HepG2 (cell line): ENCODE data around the gene FTCD. TPM values are rescaled to one million over a fixed set of nuclear protein-coding genes. Genes with fewer than 3 reads are reported as not detected.

Source experiments
- ATAC-seq: fragments of 200-7000 bp; cut with Tn5 transposase; 3 replicates; pipeline ENCODE4 v1.9.1; 2020; ENCODE audit warnings: mild to moderate bottlenecking, moderate library complexity
- BruUV-seq: library from RNA; stranded (reverse); fragments of 400-500 nt; replicated peaks from 2 replicates; lab custom pipeline; 2021; lab: Mats Ljungman, UMichigan
- CTCF ChIA-PET: fragments of 300-600 bp; formaldehyde crosslinking; extraction: SDS; loops from one replicate; lab custom pipeline; 2021; ENCODE audit warnings: low total read pairs, inconsistent platforms, low intra/inter-chr PET ratio; lab: Yijun Ruan, JAX
- POLR2A ChIA-PET: fragments of 350-600 bp; sonication (Branson Sonifier 250); formaldehyde crosslinking; loops from one replicate; lab custom pipeline; 2020; ENCODE audit warnings: antibody characterized with exemption, inconsistent platforms; lab: Yijun Ruan, JAX
- DNase-seq: peaks from one replicate; pipeline ENCODE4 v3.0.0-alpha.2; 2015; ENCODE audit warnings: low spot score
- FAIRE-seq: peaks from 3 replicates; lab custom pipeline; 2011; peaks lifted over from hg19 to GRCh38; lab: Jason Lieb, UNC
- H2AFZ ChIP-seq: one replicate; pipeline ENCODE4 v1.6.1; 2011; ENCODE audit warnings: low read length, inconsistent platforms
- H3K27ac ChIP-seq: fragments of 300-600 bp; 3 replicates; pipeline ENCODE4 v1.8.0; 2011; ENCODE audit warnings: mixed run types, mild to moderate bottlenecking, mixed read lengths, low read length, inconsistent platforms; ENCODE audit not compliant: insufficient read depth; ENCODE audit errors: extremely low read length
- H3K27me3 ChIP-seq, 2 experiments: fragments of 200-600 bp in 1 of 2; 2 replicates in 1 of 2; 3 replicates in 1 of 2; pipeline versions ENCODE4 v1.6.0 to v1.8.0; 2011; ENCODE audit warnings: low read length in 2 of 2, mild to moderate bottlenecking in 2 of 2, moderate library complexity in 2 of 2, inconsistent platforms in 1 of 2; ENCODE audit not compliant: insufficient read depth in 2 of 2, control insufficient read depth in 1 of 2
- H3K36me3 ChIP-seq, 2 experiments: fragments of 200-600 bp in 1 of 2; replicated peaks in 1 of 2; 2 replicates in 1 of 2; 3 replicates in 1 of 2; pipeline versions ENCODE4 v1.5.1 to v1.8.0; 2011; ENCODE audit warnings: low read length in 2 of 2, inconsistent platforms in 1 of 2; ENCODE audit not compliant: insufficient read depth in 2 of 2, control insufficient read depth in 1 of 2
- H3K4me1 ChIP-seq: 2 replicates; pipeline ENCODE4 v1.5.1; 2012; ENCODE audit warnings: low read length, inconsistent platforms; ENCODE audit not compliant: insufficient read depth
- H3K4me2 ChIP-seq: 2 replicates; pipeline ENCODE4 v1.6.0; 2011; ENCODE audit warnings: low read depth, low read length, inconsistent platforms
- H3K4me3 ChIP-seq, 3 experiments: fragments of 200-600 bp in 1 of 3; sonication (generic), shearing (Covaris generic) in 1 of 3; replicated peaks in 1 of 3; 2 replicates each; pipeline ENCODE4 v1.5.1; 2011 to 2016; ENCODE audit warnings: low read length in 3 of 3, inconsistent platforms in 2 of 3, low read depth in 2 of 3, mild to moderate bottlenecking in 2 of 3, control low read depth in 1 of 3, mixed read lengths in 1 of 3; ENCODE audit not compliant: insufficient read depth in 1 of 3
- H3K79me2 ChIP-seq: one replicate; pipeline ENCODE4 v1.6.1; 2011; ENCODE audit warnings: low read length, inconsistent platforms; ENCODE audit not compliant: insufficient read depth
- H3K9ac ChIP-seq: 2 replicates; pipeline ENCODE4 v1.6.0; 2011; ENCODE audit warnings: mild to moderate bottlenecking, low read depth, low read length, inconsistent platforms; ENCODE audit not compliant: insufficient read depth
- H3K9me3 ChIP-seq: 2 replicates; pipeline ENCODE4 v1.5.1; 2012; ENCODE audit warnings: mild to moderate bottlenecking, low read length
- H4K20me1 ChIP-seq: 2 replicates; pipeline ENCODE4 v1.6.0; 2011; ENCODE audit warnings: inconsistent platforms, mild to moderate bottlenecking, low read length, moderate library complexity; ENCODE audit not compliant: insufficient read depth
- ATF7 ChIP-seq, 2 experiments: fragments of 450-650 bp in 1 of 2; sonication (generic) in 1 of 2; formaldehyde crosslinking in 1 of 2; IDR thresholded peaks; 2 replicates each; pipeline versions ENCODE4 v1.4.0 to v1.6.1; 2016 to 2020; ENCODE audit warnings: antibody characterized with exemption in 1 of 2, mild to moderate bottlenecking in 1 of 2, missing genetic modification reagents in 1 of 2
- CREB1 ChIP-seq, 2 experiments: fragments of 450-650 bp in 1 of 2; IDR thresholded peaks; 2 replicates each; pipeline ENCODE4 v1.6.1; 2016 to 2017; ENCODE audit warnings: control low read depth in 1 of 2, mild to moderate bottlenecking in 1 of 2, missing compliant biosample characterization in 1 of 2, missing genetic modification characterization in 1 of 2
- ESRRA ChIP-seq: sonication (generic); formaldehyde crosslinking; IDR thresholded peaks from 2 replicates; pipeline ENCODE4 v1.5.1; 2020; ENCODE audit warnings: mild to moderate bottlenecking, low read depth, missing genetic modification reagents
- GTF2F1 ChIP-seq: fragments of 150-350 bp; IDR thresholded peaks from 2 replicates; pipeline ENCODE4 v1.6.1; 2014; ENCODE audit warnings: low read length
- NR2C2 ChIP-seq: sonication (generic); formaldehyde crosslinking; IDR thresholded peaks from 2 replicates; pipeline ENCODE4 v1.4.0; 2020; ENCODE audit warnings: missing genetic modification reagents, mild to moderate bottlenecking, moderate library complexity, borderline replicate concordance
- NR2F6 ChIP-seq, 2 experiments: IDR thresholded peaks; 2 replicates each; pipeline ENCODE4 v1.6.1; 2016; ENCODE audit warnings: antibody characterized with exemption in 1 of 2, mild to moderate bottlenecking in 1 of 2
- RFX3 ChIP-seq: IDR thresholded peaks from 2 replicates; pipeline ENCODE4 v1.6.1; 2016; ENCODE audit warnings: missing biosample characterization, missing genetic modification reagents
- WGBS: methylation state at CpG from one replicate; pipeline ENCODE4 v1.1.6; 2017; ENCODE audit warnings: low lambda C conversion rate; 5-methylcytosine and 5-hydroxymethylcytosine counted together
- in situ Hi-C: cut with HindIII; loops from 2 replicates; pipeline ENCODE4 v1.10.0; 2017; ENCODE audit warnings: low pct_unique_long_range_greater_than_20kb; ENCODE audit not compliant: extremely low pct_ligation_motif_present
- intact Hi-C: fragments of 100-400 bp; cut with micrococcal nuclease; formaldehyde crosslinking; loops from one replicate; pipeline ENCODE4 v1.10.0; 2022; ENCODE audit not compliant: unreplicated experiment
- polyA plus RNA-seq, 8 experiments: library from polyadenylated mRNA; depleted of rRNA in 3 of 8; stranded (reverse) in 7 of 8; unstranded in 1 of 8; fragments of >200 nt; fragmentation: Illumina TruSeq in 4 of 8; extraction: Trizol in 4 of 8; gene quantifications; 2 replicates each; pipeline versions ENCODE4 v1.2.1 to v1.2.3, GENCODE V29; 2011 to 2016; ENCODE audit warnings: low read depth in 4 of 8, missing spikeins in 1 of 8, mixed read lengths in 1 of 8; ENCODE audit not compliant: insufficient read depth in 1 of 8
- total RNA-seq, 5 experiments: library from RNA; depleted of rRNA; stranded (reverse); fragments of >200 nt; fragmentation: Illumina TruSeq; extraction: Trizol; gene quantifications; 2 replicates each; pipeline ENCODE4 v1.2.3, GENCODE V29; 2016; ENCODE audit warnings: low read depth in 1 of 5

The FTCD gene
- total and polyA plus RNA-seq, 2 of the 13 experiments (the other 11 are each of a cell fraction or from before 2014, with no cell fraction given) = 75.7 to 105 TPM

GRCh38 chr21:46124926-46125845, 30.2 kb downstream of the FTCD start:
- Histone ChIP-seq H3K4me3 (no peak overlapping the region), H3K4me2 (no peak overlapping the region), H3K9me3 (no peaks in the 10 kb centered on the region), H3K27me3 (peaks cover 1 to 6% of the 10 kb centered on the region in 2 experiments; a peak in 1 of 5 replicates), H3K36me3 (no peaks in the 10 kb centered on the region), H2AFZ (no peak overlapping the region), H3K27ac (no peak overlapping the region)
- ATAC-seq (no peak), FAIRE-seq (no peak)
- TF ChIP-seq NR2C2 (peak; percentile 56), GTF2F1 (no peak), NR2F6 (IDR thresholded peaks at IDR 0.05) (peak; percentile 34; the same call in 1 of the 2 replicates), NR2F6 (CRISPR knock-in tag; IDR thresholded peaks at IDR 0.05) (no peak), RFX3 (CRISPR knock-in tag) (no peak), CREB1 (IDR thresholded peaks at IDR 0.05) (peak; percentile 97), CREB1 (CRISPR knock-in tag; IDR thresholded peaks at IDR 0.05) (no peak), ESRRA (CRISPR knock-in tag) (peak; percentile 33; the same call in 1 of the 2 replicates), ATF7 (IDR thresholded peaks at IDR 0.05) (peak; percentile 92), ATF7 (CRISPR knock-in tag; IDR thresholded peaks at IDR 0.05) (no peak)
- TF ChIP-seq, all 625 proteins: peak for 5
- DNase-seq = no peak
- in situ Hi-C loops = loop anchor here (5.0 kb wide), 1 partner anchor 153 kb away; no protein-coding TSS in a partner anchor
- 72% methylated on average over 32 of the region's 49 CpGs for WGBS
- ChIA-PET POLR2A (no interaction called here), CTCF (no interaction called here)
- Histone ChIP-seq H3K4me1 (no peaks in the 10 kb centered on the region), H3K9ac (no peak overlapping the region), H4K20me1 (no peaks in the 10 kb centered on the region), H3K79me2 (no peaks in the 10 kb centered on the region)
- intact Hi-C loops = no loop called here
- no TSS peak for BruUV-seq
